ENCODE data around the gene ZNF488.

ZNF488 gene

GRCh38 chr10:47354165-47354564, 29.9 kb downstream of the ZNF488 start:
- DNase-seq (ENCODE audit: low read depth) = no peak
- TF ChIP-seq CTCF (IDR thresholded peaks at IDR 0.05; ENCODE audit: low read depth, low read length, missing control alignments) = no peak
- H3K4me3 ChIP-seq (ENCODE audit: low read depth, low read length) = no peak overlapping the region

GRCh38 chr10:47353351-47353750, 30.7 kb downstream of the ZNF488 start:
- DNase-seq (ENCODE audit: low read depth) = no peak
- H3K4me3 ChIP-seq (ENCODE audit: low read depth, low read length) = no peak overlapping the region
- TF ChIP-seq CTCF (IDR thresholded peaks at IDR 0.05; ENCODE audit: low read depth, low read length, missing control alignments) = no peak

- no peak for DNase-seq (ENCODE audit: low read depth)
- no peak overlapping the region for H3K4me3 ChIP-seq (ENCODE audit: low read depth, low read length)
- TF ChIP-seq CTCF (IDR thresholded peaks at IDR 0.05; ENCODE audit: low read depth, low read length, missing control alignments) = no peak
Observed at GRCh38 chr10:47351899-47352815, 31.9 kb downstream of the ZNF488 start.

- TF ChIP-seq CTCF (IDR thresholded peaks at IDR 0.05; ENCODE audit: low read depth, low read length, missing control alignments) = no peak
- DNase-seq (ENCODE audit: low read depth) = no peak
- no peak overlapping the region for H3K4me3 ChIP-seq (ENCODE audit: low read depth, low read length)
Observed at GRCh38 chr10:47350671-47351640, 33.1 kb downstream of the ZNF488 start.

GRCh38 chr10:47349941-47350371, 34.1 kb downstream of the ZNF488 start:
- no peak for DNase-seq (ENCODE audit: low read depth)
- no peak for TF ChIP-seq CTCF (IDR thresholded peaks at IDR 0.05; ENCODE audit: low read depth, low read length, missing control alignments)
- no peak overlapping the region for H3K4me3 ChIP-seq (ENCODE audit: low read depth, low read length)

- TF ChIP-seq CTCF (IDR thresholded peaks at IDR 0.05; ENCODE audit: low read depth, low read length, missing control alignments) = no peak
- no peak for DNase-seq (ENCODE audit: low read depth)
- no peak overlapping the region for H3K4me3 ChIP-seq (ENCODE audit: low read depth, low read length)
Observed at GRCh38 chr10:47349516-47349915, 34.6 kb downstream of the ZNF488 start.

Data from GM12864 (cell line).